Right atrium auricular region (tissue), 2 donors: Measurements from ENCODE around the gene TEAD1. TPM values are rescaled to one million over a fixed set of nuclear protein-coding genes. Genes with fewer than 3 reads are reported as not detected.

ENCODE experiments used
- DNase-seq: peaks from one replicate; pipeline ENCODE4 v3.0.0-alpha.2; 2019; ENCODE audit warnings: low spot score
- H3K27ac ChIP-seq, 2 donors: fragments of 200-600 bp; sonication (generic); 1 replicate in 1 of 2; 2 replicates in 1 of 2; pipeline ENCODE4 v1.5.1; 2016 to 2019
- H3K27me3 ChIP-seq, 2 donors: fragments of 200-600 bp; sonication (generic); one replicate each; pipeline versions ENCODE4 v1.5.1 to v1.6.0; 2017 to 2019
- H3K36me3 ChIP-seq: fragments of 200-600 bp; sonication (generic); one replicate; pipeline ENCODE4 v1.5.1; 2016
- H3K4me1 ChIP-seq, 2 donors: fragments of 200-600 bp; sonication (generic); one replicate each; pipeline versions ENCODE4 v1.5.1 to v1.6.0; 2017 to 2019
- H3K4me3 ChIP-seq, 2 donors: fragments of 200-600 bp; sonication (generic); 1 replicate in 1 of 2; 2 replicates in 1 of 2; pipeline ENCODE4 v1.5.1; 2017 to 2019; ENCODE audit warnings: mild to moderate bottlenecking in 1 of 2, moderate library complexity in 1 of 2
- H3K9me3 ChIP-seq, 2 donors: fragments of 200-600 bp; sonication (generic); one replicate each; pipeline ENCODE4 v1.5.1; 2019
- total RNA-seq, 2 donors: library from RNA; depleted of rRNA; stranded (reverse); fragments of >200 nt; gene quantifications; one replicate each; pipeline ENCODE4 v1.1.0, GENCODE V29; 2016
- TF ChIP-seq, protein P1 (sequence below), 2 donors: fragments of 200-600 bp; sonication (generic); IDR thresholded peaks; one replicate each; pipeline ENCODE4 v1.5.1; 2019; ENCODE audit warnings: antibody characterized with exemption in 2 of 2

The TEAD1 gene
- total RNA-seq, 2 donors from 2014 or later = 73.8 to 99.8 TPM

GRCh38 chr11:12800032-12800671, 125.9 kb downstream of the TEAD1 start:
- Histone ChIP-seq H3K27me3 (no peaks in the 10 kb centered on the region), H3K27ac (peak overlapping the region in 1 of 2 donors; percentile 45), H3K9me3 (no peaks in the 10 kb centered on the region), H3K36me3 (no peaks in the 10 kb centered on the region), H3K4me1 (peaks cover 0 to 44% of the 10 kb centered on the region in 2 donors), H3K4me3 (no peak overlapping the region)
- TF ChIP-seq, protein P1, sequence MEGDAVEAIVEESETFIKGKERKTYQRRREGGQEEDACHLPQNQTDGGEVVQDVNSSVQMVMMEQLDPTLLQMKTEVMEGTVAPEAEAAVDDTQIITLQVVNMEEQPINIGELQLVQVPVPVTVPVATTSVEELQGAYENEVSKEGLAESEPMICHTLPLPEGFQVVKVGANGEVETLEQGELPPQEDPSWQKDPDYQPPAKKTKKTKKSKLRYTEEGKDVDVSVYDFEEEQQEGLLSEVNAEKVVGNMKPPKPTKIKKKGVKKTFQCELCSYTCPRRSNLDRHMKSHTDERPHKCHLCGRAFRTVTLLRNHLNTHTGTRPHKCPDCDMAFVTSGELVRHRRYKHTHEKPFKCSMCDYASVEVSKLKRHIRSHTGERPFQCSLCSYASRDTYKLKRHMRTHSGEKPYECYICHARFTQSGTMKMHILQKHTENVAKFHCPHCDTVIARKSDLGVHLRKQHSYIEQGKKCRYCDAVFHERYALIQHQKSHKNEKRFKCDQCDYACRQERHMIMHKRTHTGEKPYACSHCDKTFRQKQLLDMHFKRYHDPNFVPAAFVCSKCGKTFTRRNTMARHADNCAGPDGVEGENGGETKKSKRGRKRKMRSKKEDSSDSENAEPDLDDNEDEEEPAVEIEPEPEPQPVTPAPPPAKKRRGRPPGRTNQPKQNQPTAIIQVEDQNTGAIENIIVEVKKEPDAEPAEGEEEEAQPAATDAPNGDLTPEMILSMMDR (IDR thresholded peaks at IDR 0.05) = no peak
- DNase-seq = no peak

DNA sequence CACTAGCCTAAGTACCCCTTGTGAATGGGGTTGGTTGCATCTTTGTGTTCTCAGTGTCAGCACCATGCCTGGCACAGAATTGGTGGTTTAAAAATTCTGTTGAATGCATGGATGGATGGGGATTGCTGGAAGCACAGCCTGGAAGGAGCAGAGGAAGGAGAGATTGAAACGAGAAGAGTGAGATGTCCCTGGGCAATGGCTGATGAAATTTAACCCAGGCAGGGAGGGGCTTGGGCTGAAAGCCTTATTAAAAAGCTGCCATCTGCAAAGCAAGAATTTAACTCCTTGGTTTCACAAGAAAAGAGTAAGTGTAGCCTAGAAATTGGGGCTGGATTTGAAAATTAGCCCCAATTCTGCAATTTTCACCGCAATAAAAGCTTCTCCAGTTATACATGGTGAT, 126.7 kb downstream of the TEAD1 start:
- Histone ChIP-seq H3K4me1 (peaks cover 0 to 44% of the 10 kb centered on the region in 2 donors), H3K27ac (no peak overlapping the region), H3K36me3 (no peaks in the 10 kb centered on the region), H3K27me3 (no peaks in the 10 kb centered on the region), H3K9me3 (no peaks in the 10 kb centered on the region), H3K4me3 (no peak overlapping the region)
- no peak for DNase-seq
- TF ChIP-seq, protein P1 (IDR thresholded peaks at IDR 0.05) = no peak

DNA sequence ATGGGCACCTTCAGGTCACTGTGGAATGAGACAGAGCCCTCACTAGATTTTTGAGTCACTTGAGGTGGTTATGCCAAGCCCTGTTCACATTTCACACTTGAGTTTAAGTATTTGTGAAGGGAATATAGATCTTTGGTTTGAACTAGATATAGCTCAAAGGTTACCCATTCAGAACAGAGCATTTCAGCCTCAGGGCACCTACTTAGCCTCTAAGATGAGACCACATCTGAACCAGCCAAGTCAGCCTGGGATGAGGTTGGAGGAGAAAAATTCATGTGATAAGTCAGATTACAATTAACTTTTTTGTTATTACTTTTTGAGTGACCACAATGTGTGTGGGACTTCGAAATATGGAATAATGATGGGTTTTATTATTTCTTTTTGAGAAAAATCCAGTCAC, 127.8 kb downstream of the TEAD1 start:
- TF ChIP-seq, protein P1 (IDR thresholded peaks at IDR 0.05) = no peak
- Histone ChIP-seq H3K27me3 (no peaks in the 10 kb centered on the region), H3K27ac (no peak overlapping the region), H3K9me3 (no peaks in the 10 kb centered on the region), H3K4me1 (peaks cover 0 to 44% of the 10 kb centered on the region in 2 donors), H3K36me3 (no peaks in the 10 kb centered on the region), H3K4me3 (no peak overlapping the region)
- DNase-seq = no peak

GRCh38 chr11:12802418-12803085, 128.3 kb downstream of the TEAD1 start:
- Histone ChIP-seq H3K36me3 (no peaks in the 10 kb centered on the region), H3K4me1 (peaks cover 0 to 44% of the 10 kb centered on the region in 2 donors), H3K27ac (no peak overlapping the region), H3K4me3 (no peak overlapping the region), H3K27me3 (no peaks in the 10 kb centered on the region), H3K9me3 (no peaks in the 10 kb centered on the region)
- DNase-seq = peak; percentile 70
- TF ChIP-seq, protein P1 (IDR thresholded peaks at IDR 0.05) = no peak

GRCh38 chr11:12803086-12803826, 129.0 kb downstream of the TEAD1 start:
- H3K4me1 ChIP-seq = peaks cover 0 to 44% of the 10 kb centered on the region in 2 donors
- no peak overlapping the region for H3K27ac ChIP-seq
- TF ChIP-seq, protein P1 (IDR thresholded peaks at IDR 0.05) = no peak
- no peaks in the 10 kb centered on the region for H3K9me3 ChIP-seq
- H3K4me3 ChIP-seq = no peak overlapping the region
- DNase-seq = no peak
- H3K27me3 ChIP-seq = no peaks in the 10 kb centered on the region
- H3K36me3 ChIP-seq = no peaks in the 10 kb centered on the region
